ENCODE measurements around the gene RAB6B.

RAB6B gene

DNA sequence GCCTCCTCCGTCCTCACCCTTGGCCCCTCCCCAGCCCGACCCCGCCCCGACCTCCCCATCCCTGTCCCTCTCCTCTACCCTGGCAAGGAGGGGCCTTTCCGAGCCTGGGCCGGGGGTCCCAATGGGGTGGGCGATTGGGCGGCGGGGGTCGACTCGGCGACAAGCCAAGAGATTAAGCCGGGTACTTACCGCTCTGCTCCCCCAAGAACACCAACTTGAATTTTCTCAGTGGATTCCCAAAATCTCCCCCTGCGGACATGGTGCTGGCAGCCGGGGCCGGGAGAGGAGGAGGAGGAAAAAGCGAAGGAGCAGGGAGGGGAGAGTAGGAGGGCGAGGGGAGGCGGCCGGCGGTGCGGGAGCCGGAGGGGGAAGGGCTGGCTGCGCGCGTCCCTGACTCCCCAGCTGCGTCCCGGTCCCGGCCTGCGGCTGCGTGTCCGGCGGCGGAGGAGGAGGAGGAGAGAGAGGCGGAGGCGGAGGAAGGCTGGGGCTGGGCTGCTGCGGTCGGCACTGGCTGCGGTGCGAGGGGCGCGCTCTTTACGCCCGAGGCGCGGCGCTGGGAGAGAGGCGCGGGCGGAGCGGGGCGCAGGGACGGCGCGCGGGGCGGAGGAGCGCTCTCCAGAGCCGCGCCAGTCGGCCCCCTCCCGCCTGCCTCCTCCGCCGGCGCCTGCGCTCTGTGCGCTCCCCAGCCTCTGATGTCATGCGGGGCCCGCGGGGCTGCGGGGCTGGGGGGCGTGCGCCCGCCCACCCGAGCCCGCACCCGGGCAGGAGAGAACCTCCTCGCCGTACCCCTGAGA is at the start of gene RAB6B:
TSS of gene RAB6B (minus strand) at position 675 of the 794 bp plus-strand sequence. CDS start at position 259, 416 bp downstream.
- DNase-seq = peak; percentile 73

DNA sequence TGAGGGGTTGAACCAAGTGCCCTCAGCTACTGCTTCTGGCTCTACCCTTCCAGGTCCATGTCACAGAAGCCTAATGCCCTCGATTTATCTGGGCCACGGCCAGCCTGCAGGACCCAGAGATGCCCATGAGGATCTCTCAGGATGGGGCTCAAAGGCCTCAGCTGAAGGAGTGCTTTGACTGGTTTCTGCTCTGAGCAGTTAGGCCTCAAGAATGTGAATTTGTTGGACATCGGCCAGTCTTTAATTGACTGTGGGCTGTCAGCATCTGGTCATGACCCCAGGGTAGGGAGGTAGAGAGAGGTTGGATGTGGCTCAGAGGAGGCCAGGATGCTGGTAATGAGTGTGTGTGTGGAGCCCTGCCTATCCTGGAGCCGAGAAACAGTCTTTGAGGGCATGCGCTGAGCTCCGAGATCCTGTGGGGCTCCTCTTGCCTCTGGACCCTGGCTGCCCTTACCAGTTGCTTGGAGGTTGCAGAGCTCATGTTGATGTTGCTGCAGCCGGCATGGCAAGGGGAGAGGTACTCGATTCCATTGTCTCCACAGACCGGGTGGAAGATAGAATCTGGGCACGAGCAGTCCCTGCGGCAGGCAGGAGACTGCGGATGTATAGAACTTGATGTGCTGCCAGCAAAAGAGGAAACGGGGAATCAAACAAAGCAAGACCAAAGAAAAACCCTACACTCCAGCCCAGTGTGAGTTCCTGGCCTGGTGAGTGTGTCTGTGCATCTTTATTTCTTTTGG is 49.1 kb upstream of the RAB6B start:
- no peak for DNase-seq

DNA sequence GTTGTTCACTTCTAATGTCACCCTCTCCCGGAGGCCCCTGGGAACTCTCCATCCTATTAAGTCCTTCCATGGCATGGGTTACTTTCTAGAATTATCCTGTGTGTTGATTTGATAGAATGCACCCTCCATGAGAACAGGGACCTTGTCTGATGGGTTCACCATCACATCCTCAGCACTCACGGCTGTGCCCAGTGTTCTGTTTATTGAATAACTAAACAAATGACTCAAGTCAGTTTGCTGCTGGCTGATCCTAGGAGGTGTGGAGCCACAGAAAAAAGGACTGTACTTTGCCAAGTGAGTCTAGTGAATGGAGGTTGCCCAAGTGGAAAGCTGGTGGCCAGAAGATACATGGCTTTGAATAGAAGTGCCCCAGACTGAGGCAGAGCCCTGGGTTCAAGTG is 48.5 kb upstream of the RAB6B start:
- no peak for DNase-seq

DNA sequence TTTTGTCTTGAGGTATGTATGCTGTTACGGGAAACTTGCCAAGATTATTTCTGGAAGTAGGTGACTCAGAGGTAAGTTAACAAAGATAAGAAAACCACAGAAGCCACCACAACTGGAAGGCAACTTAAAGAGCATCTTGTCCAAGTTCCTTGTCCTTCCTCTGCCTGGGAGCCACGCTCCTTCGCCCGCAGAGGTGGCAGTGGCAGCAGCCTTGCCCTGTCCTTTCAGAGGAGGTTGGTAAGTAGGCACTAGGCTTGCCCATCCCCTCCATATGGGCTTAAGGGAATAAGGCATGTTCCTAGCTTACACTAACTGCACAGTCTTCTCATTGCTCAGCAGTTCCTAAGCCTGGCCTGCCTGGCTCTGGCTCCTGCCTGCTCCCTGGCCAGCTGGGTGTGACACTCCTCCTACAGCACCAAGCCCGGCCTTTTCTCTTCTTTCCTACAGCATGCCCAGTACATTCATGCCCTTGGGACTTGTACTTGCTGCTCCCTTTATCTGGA is 48.0 kb upstream of the RAB6B start:
- DNase-seq = no peak

DNA sequence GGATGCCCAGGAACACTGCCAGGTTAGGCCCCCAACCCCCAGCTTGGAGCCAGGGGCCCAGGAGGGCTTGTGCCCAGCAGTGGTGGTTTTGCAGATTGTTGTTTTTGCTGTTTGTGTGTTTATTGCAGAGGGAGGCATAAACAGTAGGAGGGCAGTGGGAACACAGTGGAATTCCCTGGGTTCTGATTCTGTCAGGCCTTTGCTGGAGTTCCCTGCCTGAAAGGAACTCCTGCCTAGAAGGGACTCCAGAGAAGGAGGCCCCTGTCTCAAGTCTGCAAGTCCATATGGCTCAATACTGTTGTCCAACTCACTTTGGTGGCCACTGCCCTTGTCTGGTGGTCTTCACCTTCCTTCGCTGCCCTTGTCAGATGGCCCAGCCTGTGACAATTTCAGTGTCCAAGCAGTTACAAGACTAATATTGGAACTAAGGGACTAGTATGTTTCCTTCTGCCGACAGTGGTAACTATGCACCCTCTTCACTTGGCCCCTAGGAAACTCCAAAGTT is 47.4 kb upstream of the RAB6B start:
- no peak for DNase-seq

DNA sequence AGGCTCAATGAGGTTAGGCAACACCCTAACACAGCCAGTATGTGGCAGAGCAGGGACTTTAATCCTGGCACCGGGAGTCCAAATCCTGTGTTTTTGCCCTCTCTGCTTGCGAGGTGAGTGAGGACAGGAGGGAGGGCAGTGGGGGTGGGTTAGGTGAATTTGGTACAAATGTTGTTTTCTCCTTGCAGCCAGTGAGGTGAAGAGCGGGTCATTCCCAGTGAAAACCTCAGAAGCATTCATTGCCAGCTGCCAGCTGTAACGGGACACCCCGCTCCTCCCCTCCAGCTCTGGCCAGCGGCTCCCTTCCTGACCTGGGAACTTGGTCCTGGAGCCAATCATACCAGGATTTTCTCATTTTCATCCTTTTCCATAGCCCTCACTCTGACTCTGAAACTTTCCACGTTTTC is 45.7 kb upstream of the RAB6B start:
- peak; percentile 21 for DNase-seq

DNA sequence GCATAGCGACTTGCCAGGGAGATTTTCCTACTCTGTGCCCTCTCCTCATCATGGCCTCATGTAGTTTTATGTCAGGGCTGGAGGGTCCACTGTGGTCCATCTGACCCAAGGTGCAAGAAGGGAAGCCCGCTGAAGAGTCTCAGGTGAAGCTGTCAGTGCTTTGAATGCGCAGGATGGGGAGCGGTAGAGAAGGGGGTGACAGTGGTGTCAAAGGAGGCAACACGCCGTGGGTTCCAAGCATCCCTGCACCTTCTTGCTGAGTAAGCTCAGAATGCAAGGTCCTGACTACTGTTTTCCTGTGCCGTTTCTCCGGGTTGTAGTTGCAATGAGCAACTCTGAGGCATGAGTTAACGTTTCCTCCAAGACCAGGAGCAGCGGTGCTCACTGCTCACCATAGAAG is 44.9 kb upstream of the RAB6B start:
- DNase-seq = no peak

DNA sequence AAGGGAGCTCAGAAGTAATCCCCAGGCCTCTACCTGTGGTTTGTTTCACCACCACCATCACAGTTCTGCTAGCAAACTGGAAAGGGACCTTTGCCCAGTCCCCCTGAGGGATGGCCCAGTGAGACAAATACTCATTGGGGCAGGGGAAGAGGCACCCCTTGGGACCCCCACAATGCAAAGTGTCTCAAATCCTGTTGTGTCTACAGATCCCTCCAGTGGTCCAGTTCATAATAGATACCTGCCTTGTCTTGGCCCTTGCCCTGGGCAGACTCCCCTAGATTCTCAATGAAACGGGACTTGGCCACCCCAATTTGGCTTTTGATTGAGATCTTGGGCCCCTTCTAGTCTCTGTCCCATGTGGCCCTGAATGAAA is 43.8 kb upstream of the RAB6B start:
- no peak for DNase-seq

DNA sequence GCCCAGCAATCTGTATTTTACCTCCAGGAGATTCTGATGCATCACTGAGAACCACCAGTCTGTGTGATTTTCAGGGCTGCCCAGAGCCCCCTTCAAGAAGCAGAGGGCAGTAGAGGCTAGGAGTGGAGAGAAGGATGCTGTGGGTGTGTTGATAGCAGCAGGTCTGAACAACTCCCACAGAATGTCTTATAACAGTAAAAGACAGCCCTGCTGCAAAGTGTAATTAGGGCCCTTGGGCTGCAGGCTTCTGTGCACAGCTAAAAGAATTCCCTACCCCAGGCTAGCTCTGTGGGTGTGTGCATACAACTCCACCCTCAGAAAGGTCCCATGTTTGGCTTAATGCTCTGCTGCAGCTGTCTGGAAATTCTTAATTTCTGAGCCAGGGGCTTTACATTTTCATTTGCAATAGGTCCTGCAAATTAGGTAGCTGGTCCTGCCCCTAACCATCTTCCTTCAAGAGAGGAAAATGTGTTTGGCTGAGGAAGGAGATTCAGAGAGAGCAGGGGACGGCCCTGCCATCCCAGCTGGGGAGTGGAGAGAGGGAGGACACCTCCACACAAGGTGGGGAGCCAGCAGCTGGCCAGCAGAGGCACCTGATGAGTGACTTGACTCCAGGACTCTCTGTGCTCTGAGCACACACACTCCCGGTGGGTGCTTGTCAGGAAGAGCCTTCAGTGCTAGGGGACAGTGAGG is 43.2 kb upstream of the RAB6B start:
- no peak for DNase-seq

DNA sequence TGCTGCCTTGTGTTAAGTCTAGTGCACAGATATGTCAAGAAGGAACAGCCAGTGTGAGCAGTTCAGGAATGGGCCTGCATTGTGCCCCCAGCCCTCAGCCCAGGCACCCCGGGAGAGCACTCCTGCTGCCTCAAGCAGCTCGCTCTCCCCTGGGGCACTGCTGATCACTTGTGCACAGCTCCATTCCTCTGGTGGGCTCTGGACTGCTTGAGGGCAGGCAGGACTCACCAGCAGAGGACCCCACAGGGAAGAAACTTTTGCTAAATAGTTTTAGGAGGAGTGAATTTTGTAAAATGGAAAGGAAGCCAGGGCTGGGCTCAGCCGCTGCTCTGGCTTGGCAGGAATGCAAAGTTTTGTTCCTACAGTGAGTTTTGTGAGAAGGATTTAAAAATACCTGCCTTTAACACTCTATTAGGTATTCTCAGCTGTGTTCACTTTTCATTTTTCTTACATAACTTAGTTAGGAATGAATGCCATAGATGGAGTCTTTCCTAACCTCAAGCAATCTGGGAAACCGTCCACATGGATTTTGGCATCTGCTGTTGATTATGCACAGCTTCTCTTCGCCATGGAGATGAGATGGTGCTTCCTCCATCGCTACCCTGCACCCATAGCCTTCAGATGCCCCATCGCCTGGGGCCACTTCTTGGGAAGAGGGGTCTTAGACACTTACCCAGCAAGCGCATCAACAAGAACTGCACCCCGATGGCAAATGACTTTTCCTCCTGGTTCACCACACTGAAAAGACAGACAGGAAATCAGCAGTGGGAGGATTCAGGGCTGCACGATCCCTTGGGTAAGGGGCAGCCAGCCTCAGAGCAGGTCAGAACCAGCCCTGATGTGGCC is 42.3 kb upstream of the RAB6B start:
- DNase-seq = no peak

DNA sequence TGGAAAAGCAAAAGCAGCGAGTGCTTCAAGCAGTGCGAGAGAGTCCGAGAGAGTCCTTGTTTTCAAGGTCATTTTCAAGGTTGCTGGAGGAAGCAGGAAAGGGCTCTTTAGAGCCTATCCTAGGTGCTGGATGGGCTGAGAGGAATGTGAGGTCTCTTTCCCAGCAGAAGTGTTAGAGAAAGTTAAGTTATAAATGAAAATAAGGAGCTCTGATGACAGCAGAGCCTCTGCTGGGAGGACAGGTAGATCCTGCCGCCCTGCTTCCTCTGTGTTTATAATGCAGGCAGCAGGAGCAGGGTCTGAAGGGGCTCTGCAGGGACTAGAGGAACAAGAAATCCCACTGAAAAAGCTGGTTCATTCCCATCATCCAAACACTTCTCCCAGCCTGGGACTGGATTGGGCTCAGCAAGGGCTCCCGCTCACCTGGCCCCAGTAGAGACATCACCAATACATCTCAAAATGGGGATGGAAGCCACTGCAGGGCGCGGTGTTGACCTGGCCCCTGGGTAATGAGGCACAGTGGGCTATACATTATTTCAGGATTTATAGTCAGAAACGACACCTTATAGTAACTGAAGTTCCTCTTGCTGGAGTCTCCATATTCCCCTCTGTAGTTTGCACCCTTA is 41.5 kb upstream of the RAB6B start:
- DNase-seq = no peak

DNA sequence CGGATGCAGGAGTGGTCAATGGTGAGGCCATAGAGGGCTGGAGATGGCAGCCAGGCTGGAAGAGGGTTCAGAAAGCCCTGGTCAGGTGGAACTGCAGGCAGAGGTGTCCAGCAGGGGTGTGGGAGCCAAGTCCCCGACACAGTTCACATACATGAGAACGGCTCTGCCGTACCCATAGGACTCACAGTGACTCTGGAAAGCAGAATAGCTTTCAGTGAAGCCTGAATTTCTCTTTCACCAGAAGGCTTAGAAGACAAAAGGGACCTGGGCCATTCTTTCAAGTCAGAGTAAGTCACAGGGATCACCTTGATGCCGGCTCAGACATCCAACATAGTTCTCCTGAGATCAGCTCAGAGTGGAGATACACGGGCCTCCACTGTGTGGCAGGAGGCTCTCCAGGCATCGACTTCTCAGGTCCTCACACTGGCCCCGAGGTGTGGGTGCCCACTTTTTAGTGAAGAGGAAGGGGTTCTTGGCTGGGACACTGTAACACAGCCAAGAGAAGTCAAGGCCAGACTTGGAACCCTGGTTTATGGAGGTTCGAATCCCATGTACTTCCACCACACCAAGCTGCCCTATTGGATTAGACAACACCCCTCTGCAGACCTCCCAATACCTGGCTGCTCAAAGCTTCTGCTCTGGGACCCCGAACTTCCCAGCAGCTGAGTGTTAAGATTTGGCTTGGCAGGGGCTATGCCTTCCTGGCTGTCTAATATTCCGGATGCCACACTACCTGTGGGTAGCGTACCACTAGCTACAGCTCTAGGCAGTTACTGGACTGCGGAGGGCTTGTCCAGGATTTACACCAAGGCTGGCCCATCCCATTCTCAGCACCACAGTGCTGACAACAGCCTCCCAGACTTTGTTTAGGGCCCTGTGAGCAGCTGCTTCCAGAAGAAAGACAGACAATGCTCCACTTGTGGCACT is 40.4 kb upstream of the RAB6B start:
- DNase-seq = no peak

DNA sequence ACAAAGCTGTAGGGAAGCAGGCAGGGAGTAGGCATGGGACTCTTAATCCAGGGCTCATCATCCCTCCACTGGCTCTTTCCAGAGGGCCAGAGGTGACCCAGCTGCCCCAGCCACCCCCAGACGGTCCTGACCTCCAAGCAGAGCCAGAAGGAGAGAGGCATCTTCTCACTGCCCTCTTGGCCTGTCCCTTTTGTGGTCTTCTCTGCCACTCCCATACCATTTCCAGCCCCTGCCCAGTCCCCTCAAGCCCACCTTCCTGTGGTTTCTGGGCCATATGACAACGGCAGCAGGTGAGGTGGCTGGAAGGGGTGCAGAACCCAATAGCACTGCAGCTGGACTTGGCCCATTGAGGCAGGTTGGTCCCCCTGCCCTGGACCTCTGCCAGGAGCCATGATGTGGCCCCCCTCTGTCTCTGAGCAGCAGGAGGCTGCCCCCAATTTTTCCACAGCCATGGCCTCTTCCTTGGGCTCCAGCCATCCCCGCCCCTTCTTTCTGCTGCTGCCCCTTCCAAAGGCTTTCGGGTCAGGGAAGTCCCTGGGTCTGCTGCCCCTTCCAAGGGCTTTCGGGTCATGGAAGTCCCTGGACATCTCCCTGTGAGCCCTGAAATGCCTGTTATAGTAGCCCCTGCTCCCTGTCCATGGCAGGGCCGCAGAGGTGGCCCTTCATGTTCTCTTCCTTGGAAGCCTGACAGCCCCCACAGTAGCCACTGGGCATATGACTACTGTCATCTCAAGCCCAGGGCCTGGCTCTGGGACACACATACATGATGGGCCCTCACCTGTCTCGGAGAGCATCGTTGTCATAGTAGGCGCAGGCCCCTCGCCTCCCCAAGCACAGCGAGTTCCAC is 39.5 kb upstream of the RAB6B start:
- DNase-seq = no peak

DNA sequence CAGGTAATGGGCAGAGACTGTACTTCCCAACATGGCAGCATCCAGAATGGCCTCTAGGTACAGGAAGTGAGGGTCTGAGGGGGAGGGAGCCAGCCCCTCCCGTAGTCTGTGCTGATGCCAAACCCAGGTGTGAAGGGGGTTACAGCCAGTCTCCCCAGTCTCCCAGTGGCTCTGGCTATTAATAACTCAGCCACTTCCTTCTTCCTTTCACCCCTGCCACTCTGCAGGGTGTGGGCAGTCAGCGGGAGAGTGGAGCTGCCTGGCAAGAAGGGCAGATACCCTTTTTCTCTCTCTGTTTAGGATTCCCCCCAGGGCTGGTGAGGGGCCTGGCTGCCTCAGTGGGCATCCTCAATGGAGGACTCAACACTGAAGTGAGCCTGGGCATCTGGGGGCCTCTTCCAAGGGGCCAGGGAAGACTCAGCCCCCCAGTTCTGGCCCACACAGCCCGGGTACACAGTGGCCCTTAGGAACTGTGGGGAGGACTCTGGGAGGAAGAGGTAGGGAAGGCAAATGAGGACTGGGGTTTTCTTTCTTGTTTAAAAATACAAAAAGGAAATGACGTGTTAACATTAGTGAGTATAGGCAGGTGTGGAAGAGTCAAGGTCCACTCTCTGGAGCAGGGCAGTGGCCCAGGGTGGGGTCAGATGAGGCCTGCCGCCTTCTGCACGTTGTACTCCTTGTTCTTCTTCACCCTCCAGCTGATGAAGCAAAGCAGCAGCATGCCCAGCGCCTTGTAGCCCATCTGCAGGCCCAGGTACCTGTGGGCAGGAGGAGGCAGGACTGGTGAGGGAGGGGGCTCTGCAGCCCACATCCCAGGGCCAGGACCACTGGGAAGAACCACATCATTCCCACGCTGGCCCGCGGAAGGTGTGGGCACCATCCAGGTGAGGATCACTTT is 38.6 kb upstream of the RAB6B start:
- DNase-seq = no peak

DNA sequence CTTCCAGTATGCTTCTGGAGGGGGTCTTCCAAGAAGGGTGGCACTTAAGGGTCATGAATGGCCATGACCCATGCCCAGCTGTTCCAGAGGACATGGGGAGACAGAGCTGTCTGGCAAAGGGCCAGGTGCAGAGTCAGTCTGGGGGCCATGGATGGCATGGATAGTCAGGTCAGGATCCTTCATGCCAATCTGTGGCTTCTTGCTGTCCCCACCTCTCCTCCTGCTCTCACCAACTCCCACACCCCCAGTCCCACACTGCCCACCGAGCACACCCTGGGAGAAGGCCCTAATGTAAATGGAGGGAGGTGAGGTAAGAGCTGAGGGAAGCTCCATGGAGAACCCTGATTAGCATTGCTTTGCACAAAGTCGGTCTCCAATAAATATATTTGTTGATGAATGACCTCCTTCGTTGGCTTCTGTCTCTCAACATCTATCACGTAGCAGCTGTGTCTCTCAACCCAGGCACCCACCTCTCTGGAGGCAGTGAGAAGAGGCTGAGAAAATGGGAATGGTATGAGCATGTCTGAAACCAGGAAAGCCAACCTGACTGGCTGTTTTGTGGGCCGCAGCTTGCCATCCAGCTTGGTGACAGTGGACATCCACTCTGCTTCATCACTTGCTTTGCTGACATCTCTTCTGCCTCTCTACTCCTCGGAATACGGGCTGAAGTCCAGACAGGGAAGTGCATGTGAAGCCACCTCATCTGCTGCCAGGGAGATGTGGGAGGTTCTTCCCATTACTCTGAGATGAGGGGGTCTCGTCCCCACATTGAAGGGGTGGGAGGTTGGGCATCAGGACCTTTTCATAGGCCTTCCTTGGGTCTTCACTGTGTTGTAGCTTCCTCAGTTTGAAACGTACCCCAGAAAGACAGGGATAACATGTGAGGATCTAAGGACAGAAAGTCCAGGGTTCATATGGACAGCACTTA is 37.7 kb upstream of the RAB6B start:
- DNase-seq = no peak

DNA sequence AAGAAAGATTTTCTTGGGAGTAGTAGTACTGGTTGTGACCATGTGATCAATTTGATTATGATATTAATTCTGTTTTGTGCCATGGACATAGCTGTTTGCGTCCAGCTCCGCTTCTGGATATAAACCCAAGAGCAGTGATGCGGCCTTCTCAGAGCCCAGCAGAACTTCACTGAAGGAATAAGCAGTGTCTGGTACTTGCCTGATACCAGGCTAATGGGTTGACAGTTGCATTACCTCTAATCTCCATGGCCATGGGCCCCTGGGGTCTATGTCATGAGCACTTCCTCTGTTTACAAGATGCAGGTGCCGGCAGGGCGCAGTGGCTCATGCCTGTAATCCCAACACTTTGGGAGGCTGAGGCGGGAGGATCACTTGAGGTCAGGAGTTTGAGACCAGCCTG is 36.3 kb upstream of the RAB6B start:
- no peak for DNase-seq

DNA sequence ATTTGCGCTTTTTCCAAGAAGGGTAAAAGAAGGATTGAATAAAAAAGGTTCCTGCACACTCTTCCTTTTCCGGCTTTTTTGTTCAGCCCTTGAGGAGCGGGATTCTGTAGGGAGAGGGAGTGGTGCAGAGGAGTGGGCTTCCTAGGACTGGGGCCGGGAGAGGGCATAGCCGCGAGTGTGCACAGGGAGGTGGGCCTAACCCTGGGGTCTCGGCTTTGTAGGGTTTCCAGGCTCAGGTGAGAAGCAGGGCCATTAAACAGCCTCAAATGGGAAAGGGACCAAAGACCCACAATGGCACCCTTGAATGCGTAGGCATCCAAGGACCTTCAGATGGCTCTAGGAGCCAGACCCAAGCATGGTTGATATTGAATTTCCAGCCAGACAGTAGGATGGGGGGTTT is 35.4 kb upstream of the RAB6B start:
- no peak for DNase-seq
